ENCODE data around the gene ABCA6.

Gene ABCA6

DNA sequence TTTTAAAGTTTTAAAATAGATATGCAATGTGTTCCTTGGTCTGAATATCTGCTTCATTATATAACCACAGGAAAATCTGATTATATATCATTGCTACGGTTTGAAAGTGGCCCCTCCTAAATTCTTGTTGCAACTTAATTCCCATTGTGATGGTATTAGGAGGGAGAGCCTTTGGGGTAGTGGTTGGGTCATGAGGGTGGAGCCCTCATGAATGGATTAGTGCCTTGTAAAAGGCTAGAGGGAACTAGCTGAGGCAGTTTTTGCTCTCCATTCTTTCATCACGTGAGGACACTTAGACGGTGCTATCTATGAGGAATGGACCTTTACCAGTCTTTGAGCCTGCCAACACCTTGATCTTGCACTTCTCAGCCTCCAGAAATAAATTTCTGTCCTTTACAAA lies 7.6 kb downstream of the ABCA6 start:
- no peak for TF ChIP-seq CTCF (IDR thresholded peaks at IDR 0.05; ENCODE audit: low read depth, low read length)

DNA sequence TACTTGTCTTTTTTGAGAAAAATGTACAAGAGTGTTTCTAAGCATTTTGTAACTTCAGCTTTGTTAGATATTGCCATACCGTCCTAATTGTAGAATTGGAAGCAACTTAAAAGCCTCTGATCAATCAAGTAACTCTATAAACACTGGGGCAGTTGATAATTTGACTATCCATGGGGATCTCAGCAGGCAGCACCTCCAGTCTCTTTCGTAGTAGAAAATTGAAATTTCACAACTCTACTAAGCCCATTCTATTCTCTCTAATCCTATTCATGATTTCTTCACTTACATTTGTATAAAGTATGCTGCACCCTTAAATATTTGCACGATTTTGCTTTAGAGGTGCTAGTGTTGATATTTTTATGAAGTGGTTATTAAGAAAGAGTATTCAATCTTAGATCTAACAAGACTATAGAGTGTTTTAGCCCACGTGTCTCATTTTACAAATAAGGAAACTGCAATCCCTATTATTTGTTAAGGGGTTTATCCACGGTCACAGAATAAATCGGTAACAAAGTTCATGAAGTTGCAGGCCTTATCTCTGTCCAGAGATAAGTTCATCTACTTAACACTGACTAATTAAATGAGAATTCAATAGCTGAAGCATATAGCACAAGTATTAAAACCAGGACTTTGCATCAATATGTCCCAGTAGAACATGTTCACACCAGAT lies 10.9 kb downstream of the ABCA6 start:
- no peak for TF ChIP-seq CTCF (IDR thresholded peaks at IDR 0.05; ENCODE audit: low read depth, low read length)
- H3K4me3 ChIP-seq (ENCODE audit: low read depth, low read length): no peak overlapping the region

More for the DNA sequence above, 7.6 kb downstream of the ABCA6 start:
- no peak overlapping the region for H3K4me3 ChIP-seq (ENCODE audit: low read depth, low read length)

GRCh38 chr17:69123626-69124025 lies 18.1 kb downstream of the ABCA6 start:
- TF ChIP-seq CTCF (IDR thresholded peaks at IDR 0.05; ENCODE audit: low read depth, low read length): no peak
- no peak overlapping the region for H3K4me3 ChIP-seq (ENCODE audit: low read depth, low read length)

GRCh38 chr17:69122065-69122464 lies 19.6 kb downstream of the ABCA6 start:
- no peak for TF ChIP-seq CTCF (IDR thresholded peaks at IDR 0.05; ENCODE audit: low read depth, low read length)
- H3K4me3 ChIP-seq (ENCODE audit: low read depth, low read length): no peak overlapping the region

- TF ChIP-seq CTCF (IDR thresholded peaks at IDR 0.05; ENCODE audit: low read depth, low read length): no peak
- no peak overlapping the region for H3K4me3 ChIP-seq (ENCODE audit: low read depth, low read length)
Measured at GRCh38 chr17:69117855-69118784, 23.6 kb downstream of the ABCA6 start.

DNA sequence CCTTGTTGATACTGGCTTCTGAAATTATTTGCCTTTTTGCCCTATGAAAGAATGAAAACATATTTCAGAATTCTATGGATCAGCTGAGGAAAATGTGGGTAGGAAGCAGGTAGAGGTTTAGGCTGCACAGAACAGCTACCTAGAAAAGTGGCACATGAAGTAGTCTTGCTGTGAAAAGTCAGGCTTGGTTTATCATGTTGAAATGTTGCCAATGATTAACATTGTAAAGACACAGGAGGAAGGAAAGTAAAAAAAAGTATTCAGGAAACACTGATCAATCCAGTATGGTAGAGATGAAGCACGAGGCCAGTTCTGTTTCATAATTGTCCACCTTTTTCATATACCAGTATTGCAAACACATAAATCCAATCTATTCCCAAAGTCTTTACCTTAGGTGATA lies 29.9 kb downstream of the ABCA6 start:
- TF ChIP-seq CTCF (IDR thresholded peaks at IDR 0.05; ENCODE audit: low read depth, low read length): no peak

More for the DNA sequence above, 29.9 kb downstream of the ABCA6 start:
- H3K4me3 ChIP-seq (ENCODE audit: low read depth, low read length): no peak overlapping the region
